Smooth muscle cell (in vitro differentiated cells): Measurements from ENCODE around the gene CYP4A22. TPM values are rescaled to one million over a fixed set of nuclear protein-coding genes. Genes with fewer than 3 reads are reported as not detected.
"Not testable (repeated sequence)": the region's sequence is repeated elsewhere in the genome, so short reads cannot be mapped to it uniquely, and the experiment has no call there.

Source experiments
- DNase-seq: peaks from one replicate; lab custom pipeline; 2025; ENCODE audit not compliant: unreplicated experiment; lab: John Stamatoyannopoulos, UW
- H2AFZ ChIP-seq: fragments of 200-600 bp; sonication (generic); 2 replicates; pipeline ENCODE4 v1.6.0; 2016; ENCODE audit warnings: antibody characterized with exemption, low read depth, mild to moderate bottlenecking
- H3F3A ChIP-seq: fragments of 200-600 bp; sonication (generic); 2 replicates; pipeline ENCODE4 v1.6.0; 2017; ENCODE audit warnings: antibody characterized with exemption, low read depth
- H3K27ac ChIP-seq: fragments of 200-600 bp; sonication (generic); 2 replicates; pipeline ENCODE4 v1.5.1; 2016; ENCODE audit warnings: low read depth, mild to moderate bottlenecking
- H3K27me3 ChIP-seq: fragments of 200-600 bp; sonication (generic); 2 replicates; pipeline ENCODE4 v1.6.1; 2016; ENCODE audit warnings: low read depth, mild to moderate bottlenecking
- H3K36me3 ChIP-seq: fragments of 200-600 bp; sonication (generic); 2 replicates; pipeline ENCODE4 v1.5.1; 2016; ENCODE audit warnings: low read depth
- H3K4me1 ChIP-seq: fragments of 200-600 bp; sonication (generic); 2 replicates; pipeline ENCODE4 v1.5.1; 2016; ENCODE audit warnings: low read depth
- H3K4me2 ChIP-seq: fragments of 200-600 bp; sonication (generic); 2 replicates; pipeline ENCODE4 v1.6.0; 2016; ENCODE audit warnings: mild to moderate bottlenecking
- H3K4me3 ChIP-seq: fragments of 200-600 bp; sonication (generic); 2 replicates; pipeline ENCODE4 v1.5.1; 2016; ENCODE audit warnings: mild to moderate bottlenecking
- H3K79me2 ChIP-seq: fragments of 200-600 bp; sonication (generic); 2 replicates; pipeline ENCODE4 v1.6.0; 2016; ENCODE audit warnings: low read depth, mild to moderate bottlenecking
- H3K9ac ChIP-seq: fragments of 200-600 bp; sonication (generic); 2 replicates; pipeline ENCODE4 v1.6.0; 2016; ENCODE audit warnings: low read depth
- H3K9me3 ChIP-seq: fragments of 200-600 bp; sonication (generic); replicated peaks from 2 replicates; pipeline ENCODE4 v1.5.1; 2016; ENCODE audit warnings: low read depth
- H4K20me1 ChIP-seq: fragments of 200-600 bp; sonication (generic); 2 replicates; pipeline ENCODE4 v1.6.0; 2016; ENCODE audit warnings: low read depth
- WGBS: methylation state at CpG from one replicate; pipeline ENCODE4 v1.1.7; 2016; ENCODE audit warnings: low lambda C conversion rate; 5-methylcytosine and 5-hydroxymethylcytosine counted together
- polyA plus RNA-seq: library from polyadenylated mRNA; unstranded; fragments of >200 nt; fragmentation: Nextera tagmentation; extraction: Ambion mirVana; gene quantifications from 2 replicates; pipeline ENCODE4 v1.2.1, GENCODE V29; 2016
- total RNA-seq: library from RNA; depleted of rRNA; stranded (reverse); fragments of >200 nt; gene quantifications from 2 replicates; pipeline ENCODE4 v1.2.3, GENCODE V29; 2014
- TF ChIP-seq, protein P1 (sequence below): fragments of 200-600 bp; sonication (generic); IDR thresholded peaks from 2 replicates; pipeline ENCODE4 v1.5.1; 2017; ENCODE audit warnings: borderline replicate concordance, mild to moderate bottlenecking, antibody characterized with exemption; ENCODE audit not compliant: insufficient read depth, poor library complexity, severe bottlenecking

CYP4A22 gene
- total and polyA plus RNA-seq, 2 experiments from 2014 or later = not detected

DNA sequence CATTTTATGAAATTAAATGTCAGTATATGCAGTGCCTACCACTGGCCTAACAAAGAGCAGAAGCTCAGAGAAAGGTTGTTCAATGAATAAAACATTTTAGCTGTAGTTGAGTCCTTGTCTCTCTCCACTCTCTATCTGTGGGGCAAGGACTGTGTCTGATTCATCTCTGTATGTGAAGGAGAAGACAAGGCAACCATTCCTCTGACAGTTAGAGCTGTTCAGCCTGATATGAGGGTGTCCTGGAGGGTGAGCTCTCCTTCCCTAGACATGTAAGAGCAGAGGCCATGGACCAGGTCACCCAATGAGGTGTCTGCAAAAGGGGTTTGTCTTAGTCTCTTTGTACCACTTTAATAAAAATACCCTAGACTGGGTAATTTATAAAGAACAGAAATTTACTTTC, 57.1 kb downstream of the CYP4A22 start:
- Histone ChIP-seq H2AFZ (peak overlapping the region; percentile 21), H3K4me2 (no peak overlapping the region), H3K4me1 (no peaks in the 10 kb centered on the region), H4K20me1 (no peaks in the 10 kb centered on the region), H3F3A (no peaks in the 10 kb centered on the region), H3K27me3 (peaks cover 31% of the 10 kb centered on the region), H3K79me2 (no peaks in the 10 kb centered on the region), H3K9me3 (no peaks in the 10 kb centered on the region), H3K36me3 (no peaks in the 10 kb centered on the region), H3K4me3 (no peak overlapping the region), H3K27ac (no peak overlapping the region), H3K9ac (no peak overlapping the region)
- TF ChIP-seq, protein P1, sequence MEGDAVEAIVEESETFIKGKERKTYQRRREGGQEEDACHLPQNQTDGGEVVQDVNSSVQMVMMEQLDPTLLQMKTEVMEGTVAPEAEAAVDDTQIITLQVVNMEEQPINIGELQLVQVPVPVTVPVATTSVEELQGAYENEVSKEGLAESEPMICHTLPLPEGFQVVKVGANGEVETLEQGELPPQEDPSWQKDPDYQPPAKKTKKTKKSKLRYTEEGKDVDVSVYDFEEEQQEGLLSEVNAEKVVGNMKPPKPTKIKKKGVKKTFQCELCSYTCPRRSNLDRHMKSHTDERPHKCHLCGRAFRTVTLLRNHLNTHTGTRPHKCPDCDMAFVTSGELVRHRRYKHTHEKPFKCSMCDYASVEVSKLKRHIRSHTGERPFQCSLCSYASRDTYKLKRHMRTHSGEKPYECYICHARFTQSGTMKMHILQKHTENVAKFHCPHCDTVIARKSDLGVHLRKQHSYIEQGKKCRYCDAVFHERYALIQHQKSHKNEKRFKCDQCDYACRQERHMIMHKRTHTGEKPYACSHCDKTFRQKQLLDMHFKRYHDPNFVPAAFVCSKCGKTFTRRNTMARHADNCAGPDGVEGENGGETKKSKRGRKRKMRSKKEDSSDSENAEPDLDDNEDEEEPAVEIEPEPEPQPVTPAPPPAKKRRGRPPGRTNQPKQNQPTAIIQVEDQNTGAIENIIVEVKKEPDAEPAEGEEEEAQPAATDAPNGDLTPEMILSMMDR = no peak
- no peak for DNase-seq

DNA sequence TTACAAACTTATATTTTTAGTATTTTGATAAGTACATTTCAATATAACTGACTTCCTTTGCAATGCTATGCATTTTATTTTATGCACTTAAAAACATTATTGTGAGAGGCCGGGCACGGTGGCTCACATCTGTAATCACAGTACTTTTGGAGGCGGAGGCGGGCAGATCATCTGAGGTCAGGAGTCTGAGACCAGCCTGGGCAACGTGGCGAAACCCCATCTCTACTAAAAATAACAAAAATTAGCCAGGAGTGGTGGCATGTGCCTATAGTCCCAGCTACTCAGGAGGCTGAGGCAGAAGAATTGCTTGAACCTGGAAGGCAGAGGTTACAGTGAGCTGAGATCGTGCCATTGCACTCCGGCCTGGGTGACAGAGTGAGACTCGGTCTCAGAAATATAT, 58.7 kb downstream of the CYP4A22 start:
- H3K9me3 ChIP-seq, H3K4me2 ChIP-seq, DNase-seq, H3K9ac ChIP-seq, H3K36me3 ChIP-seq, H3K79me2 ChIP-seq, H3K27ac ChIP-seq, H4K20me1 ChIP-seq, H2AFZ ChIP-seq, H3K4me3 ChIP-seq, H3K4me1 ChIP-seq, H3F3A ChIP-seq: not testable (repeated sequence)
- 96% methylated on average over 9 of the region's 9 CpGs for WGBS
- peaks cover 39% of the 10 kb centered on the region for H3K27me3 ChIP-seq

DNA sequence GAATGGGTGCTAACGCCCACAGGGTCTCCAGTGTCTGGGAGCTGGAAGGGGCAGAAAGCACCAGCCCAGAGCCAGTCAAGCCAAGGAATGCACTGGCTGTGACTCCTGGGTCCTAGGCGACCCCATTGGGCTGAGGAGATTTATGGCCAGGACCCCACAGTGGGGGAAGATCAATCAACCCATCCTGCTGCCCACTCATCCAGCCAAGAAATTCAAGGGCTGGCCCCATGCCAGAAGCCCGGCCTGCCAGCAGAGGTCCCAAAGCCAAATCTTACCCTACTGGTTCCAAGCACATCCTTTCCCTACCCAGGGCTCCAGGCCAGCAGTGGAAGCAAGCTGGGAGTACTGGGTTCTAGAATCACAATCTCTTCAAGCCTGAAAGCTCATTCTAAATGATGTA, 59.4 kb downstream of the CYP4A22 start:
- H3K27ac ChIP-seq = no peak overlapping the region
- H3K4me2 ChIP-seq = no peak overlapping the region
- TF ChIP-seq, protein P1 = no peak
- no peak overlapping the region for H2AFZ ChIP-seq
- H3K9me3 ChIP-seq = no peaks in the 10 kb centered on the region
- H3K4me3 ChIP-seq = no peak overlapping the region
- DNase-seq = no peak
- peaks cover 39% of the 10 kb centered on the region for H3K27me3 ChIP-seq
- H3K36me3 ChIP-seq = no peaks in the 10 kb centered on the region
- WGBS = 70% methylated on average over 2 of the region's 3 CpGs
- H3K79me2 ChIP-seq = no peaks in the 10 kb centered on the region
- H3K4me1 ChIP-seq = no peaks in the 10 kb centered on the region
- H4K20me1 ChIP-seq = no peaks in the 10 kb centered on the region
- no peaks in the 10 kb centered on the region for H3F3A ChIP-seq
- H3K9ac ChIP-seq = no peak overlapping the region

DNA sequence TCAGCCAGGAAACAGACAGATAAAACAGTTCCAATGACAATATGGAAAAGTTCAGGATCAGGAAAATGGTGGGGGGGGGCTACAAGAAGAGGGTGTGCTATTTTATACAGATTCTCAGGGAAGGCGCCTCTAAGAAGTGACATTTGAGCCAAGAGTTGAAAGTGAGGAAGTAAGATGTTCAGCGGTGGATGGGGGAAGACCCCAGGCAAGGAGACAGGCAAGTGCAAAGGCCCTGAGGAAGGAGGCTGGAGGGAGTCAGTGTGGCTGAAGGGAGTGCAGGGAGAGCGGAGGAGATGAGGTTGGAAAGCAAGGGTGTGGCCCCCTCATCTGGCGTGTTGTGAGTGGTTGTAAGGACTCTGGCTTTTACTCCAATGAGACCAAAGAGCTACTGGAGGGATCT, 61.0 kb downstream of the CYP4A22 start:
- TF ChIP-seq, protein P1 = no peak
- no peaks in the 10 kb centered on the region for H3F3A ChIP-seq
- H3K4me1 ChIP-seq = no peaks in the 10 kb centered on the region
- WGBS = 88% methylated on average over 4 of the region's 4 CpGs
- H3K9ac ChIP-seq = no peak overlapping the region
- no peak overlapping the region for H2AFZ ChIP-seq
- peaks cover 4% of the 10 kb centered on the region for H3K9me3 ChIP-seq
- H3K27me3 ChIP-seq = peaks cover 39% of the 10 kb centered on the region
- H4K20me1 ChIP-seq = no peaks in the 10 kb centered on the region
- no peak for DNase-seq
- H3K36me3 ChIP-seq = no peaks in the 10 kb centered on the region
- H3K4me3 ChIP-seq = no peak overlapping the region
- no peaks in the 10 kb centered on the region for H3K79me2 ChIP-seq
- H3K4me2 ChIP-seq = no peak overlapping the region
- H3K27ac ChIP-seq = no peak overlapping the region

Other genes with a start within 250 kb of the CYP4A22 start
- not detected in 2 replicates for gene CYP4A11, start 196.0 kb upstream of the CYP4A22 start, total RNA-seq
- 0.45 TPM in 1 of 2 replicates, not detected in the other for gene CYP4A11, start 196.0 kb upstream of the CYP4A22 start, polyA plus RNA-seq
- gene CYP4X1, start 113.8 kb upstream of the CYP4A22 start, total RNA-seq = not detected in 2 replicates
- gene CYP4X1, start 113.8 kb upstream of the CYP4A22 start, polyA plus RNA-seq = not detected in 2 replicates
- gene CYP4Z1, start 70.2 kb upstream of the CYP4A22 start, total RNA-seq = not detected in 2 replicates
- gene CYP4Z1, start 70.2 kb upstream of the CYP4A22 start, polyA plus RNA-seq = not detected in 2 replicates
- not detected in 2 replicates for gene PDZK1IP1, start 52.6 kb downstream of the CYP4A22 start, total RNA-seq
- not detected in 2 replicates for gene PDZK1IP1, start 52.6 kb downstream of the CYP4A22 start, polyA plus RNA-seq
- gene TAL1, start 94.8 kb downstream of the CYP4A22 start, total RNA-seq = not detected in 2 replicates
- gene TAL1, start 94.8 kb downstream of the CYP4A22 start, polyA plus RNA-seq = not detected in 2 replicates
- 6.1 and 11.9 TPM in 2 replicates for gene STIL, start 176.7 kb downstream of the CYP4A22 start, total RNA-seq
- 3.9 and 4.6 TPM in 2 replicates for gene STIL, start 176.7 kb downstream of the CYP4A22 start, polyA plus RNA-seq
- 105 and 149 TPM in 2 replicates for gene CMPK1, start 196.3 kb downstream of the CYP4A22 start, total RNA-seq
- gene CMPK1, start 196.3 kb downstream of the CYP4A22 start, polyA plus RNA-seq = 68.2 and 75.5 TPM in 2 replicates